HUDEP-2 (cell line): ENCODE measurements around the gene LRRTM4.
"Not testable (repeated sequence)": the region's sequence is repeated elsewhere in the genome, so short reads cannot be mapped to it uniquely, and the experiment has no call there.

Experiments
- DNase-seq, 76 experiments: peaks; one replicate each; lab custom pipeline; 2025; ENCODE audit not compliant: unreplicated experiment in 76 of 76; lab: John Stamatoyannopoulos, UW

LRRTM4 gene

DNA sequence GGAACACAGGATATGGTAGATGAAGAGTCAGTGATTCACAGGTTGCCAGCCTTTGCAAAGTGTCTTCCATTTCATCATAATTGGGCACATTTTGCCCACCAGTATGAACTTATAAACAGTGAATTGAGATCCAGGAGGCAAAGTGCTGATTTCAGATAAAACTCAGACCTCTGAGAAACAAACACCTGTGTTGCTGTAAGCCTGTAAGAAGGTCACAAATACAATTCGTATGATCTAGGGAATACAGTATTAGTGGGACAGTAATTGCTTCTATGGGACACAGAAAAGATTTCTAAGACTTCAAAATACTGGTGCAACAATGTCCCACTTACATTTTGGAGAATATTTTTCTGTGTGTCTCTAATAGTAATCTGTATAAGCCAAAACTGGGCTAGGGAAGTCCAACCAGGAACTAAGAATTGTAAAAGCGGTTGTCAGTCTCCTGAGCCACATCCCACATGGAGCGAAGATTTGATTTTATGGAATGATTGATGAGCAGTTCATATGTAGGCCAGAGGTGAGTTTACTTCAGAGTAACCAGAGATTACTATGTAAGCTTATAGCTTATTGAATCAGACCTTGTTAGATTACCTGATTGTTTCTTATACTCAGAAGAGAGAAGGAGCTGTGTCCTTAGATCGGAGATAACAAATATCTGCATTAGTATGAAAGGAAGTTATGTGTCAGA, 728.4 kb downstream of the LRRTM4 start:
- DNase-seq, result no peak

DNA sequence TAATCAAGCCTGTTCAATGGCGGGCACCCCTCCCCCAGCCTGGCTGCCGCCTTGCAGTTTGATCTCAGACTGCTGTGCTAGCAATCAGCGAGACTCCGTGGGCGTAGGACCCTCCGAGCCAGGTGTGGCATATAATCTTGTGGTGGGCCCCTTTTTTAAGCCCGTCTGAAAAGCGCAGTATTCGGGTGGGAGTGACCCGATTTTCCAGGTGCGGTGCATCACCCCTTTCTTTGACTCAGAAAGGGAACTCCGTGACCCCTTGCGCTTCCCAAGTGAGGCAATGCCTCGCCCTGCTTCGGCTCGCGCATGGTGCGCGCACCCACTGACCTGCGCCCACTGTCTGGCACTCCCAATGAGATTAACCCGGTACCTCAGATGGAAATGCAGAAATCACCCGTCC, 740.9 kb downstream of the LRRTM4 start:
- DNase-seq, result not testable (repeated sequence)

DNA sequence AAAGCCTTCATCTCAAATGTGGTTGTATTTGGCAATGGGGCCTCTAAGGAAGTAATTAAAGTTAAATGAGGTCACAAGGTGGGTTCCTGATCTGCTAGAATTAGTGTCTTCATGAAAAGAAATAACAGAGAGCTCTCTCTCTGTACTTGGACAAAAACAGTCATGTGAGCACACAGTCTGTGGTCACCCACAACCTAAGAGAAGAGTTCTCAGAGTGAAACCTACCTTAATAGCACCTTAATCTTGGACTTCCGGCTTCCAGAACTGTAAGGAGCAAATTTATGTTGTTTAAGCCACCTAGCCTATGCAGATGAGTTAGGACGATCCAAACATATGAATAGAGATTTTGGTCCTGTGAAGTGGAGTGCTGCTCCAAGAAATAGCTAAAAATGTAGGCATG, 758.9 kb downstream of the LRRTM4 start:
- DNase-seq, result no peak

DNA sequence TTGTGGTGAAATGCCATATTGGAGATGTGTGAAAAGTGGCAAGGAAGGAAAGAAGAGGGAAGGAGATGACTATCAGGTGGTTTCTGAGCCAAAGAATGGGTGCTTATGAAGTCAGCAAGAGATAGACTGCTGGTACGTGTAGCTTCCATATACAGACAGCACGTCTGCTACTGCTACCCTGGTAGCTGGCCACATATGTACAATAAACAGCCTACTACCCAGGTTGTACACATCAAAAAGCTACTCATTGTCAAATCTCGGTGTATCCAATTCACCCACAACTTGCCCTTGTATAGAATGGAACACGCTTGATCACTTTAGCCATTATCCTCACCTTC, 761.8 kb downstream of the LRRTM4 start:
- DNase-seq, result no peak

DNA sequence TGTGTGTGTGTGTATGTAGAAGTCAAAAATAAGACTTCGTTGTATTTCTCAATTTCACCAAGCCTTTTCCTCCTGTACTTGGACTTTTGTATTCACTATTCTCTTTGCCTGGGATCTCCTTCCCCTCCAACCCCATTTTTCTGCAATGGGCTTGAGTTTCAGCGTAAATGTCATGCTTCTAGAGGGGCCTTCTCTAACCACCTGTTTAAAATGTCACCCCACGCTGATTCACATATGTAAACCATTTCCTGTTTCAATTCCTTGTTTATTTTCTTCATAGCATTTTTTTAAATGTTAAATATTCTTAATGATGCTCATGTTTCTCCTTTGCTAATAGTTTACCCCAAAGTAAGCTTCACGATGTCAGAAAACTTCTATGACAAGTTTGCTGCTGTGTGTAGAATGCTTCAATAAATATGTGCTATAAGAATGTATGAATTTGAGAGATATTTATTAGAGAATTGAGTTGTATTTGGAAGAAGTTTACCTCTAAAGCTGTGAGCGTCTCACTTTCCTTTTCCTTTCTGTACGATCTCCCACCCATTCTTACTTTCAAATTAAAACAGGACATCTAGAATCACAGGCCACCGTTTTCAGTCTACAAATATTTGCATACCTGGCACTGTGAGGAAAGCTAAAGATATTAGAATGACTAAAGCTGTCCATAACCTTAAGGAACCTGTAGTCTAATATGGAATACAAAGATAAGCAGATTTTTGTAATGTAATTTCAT, 762.4 kb downstream of the LRRTM4 start:
- no peak for DNase-seq

DNA sequence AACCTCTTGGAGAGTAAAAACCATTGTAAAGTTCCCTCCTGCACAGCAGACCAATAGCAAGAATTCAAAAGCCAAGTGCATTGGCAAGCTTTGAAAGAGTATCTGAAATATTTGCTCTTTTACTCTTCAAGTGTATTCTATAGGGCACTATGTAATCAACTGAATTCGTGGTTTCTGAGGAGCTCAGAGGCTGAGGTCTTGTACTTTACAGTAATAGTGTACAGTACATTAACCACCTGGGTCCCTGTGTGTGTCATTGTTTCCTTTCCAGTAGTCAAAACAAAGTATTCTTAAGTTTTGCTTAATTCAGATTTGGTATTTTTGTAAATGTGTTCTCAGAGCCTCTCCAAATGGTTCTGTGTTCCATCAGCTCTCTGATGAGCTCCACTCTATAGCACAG, 769.7 kb downstream of the LRRTM4 start:
- DNase-seq, result no peak

DNA sequence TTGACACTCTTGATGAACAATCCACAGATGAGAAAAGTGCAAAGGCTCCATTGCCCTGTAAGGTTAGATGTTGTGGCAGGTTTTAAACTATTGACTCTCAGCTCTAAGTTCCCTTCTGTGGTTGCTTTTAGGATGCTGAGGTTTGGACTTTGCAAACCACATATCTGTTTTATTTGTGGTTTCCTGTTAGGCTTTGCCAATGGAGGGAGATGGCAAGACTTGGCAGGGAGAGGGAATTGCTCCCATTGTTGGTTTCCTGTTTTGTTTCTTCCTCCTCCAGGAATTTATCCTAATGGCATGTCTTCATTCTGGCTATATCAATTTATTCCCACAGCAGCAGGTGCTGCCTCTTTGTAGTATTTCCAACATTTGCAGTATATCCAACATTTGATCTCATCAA, 772.3 kb downstream of the LRRTM4 start:
- DNase-seq, result no peak

DNA sequence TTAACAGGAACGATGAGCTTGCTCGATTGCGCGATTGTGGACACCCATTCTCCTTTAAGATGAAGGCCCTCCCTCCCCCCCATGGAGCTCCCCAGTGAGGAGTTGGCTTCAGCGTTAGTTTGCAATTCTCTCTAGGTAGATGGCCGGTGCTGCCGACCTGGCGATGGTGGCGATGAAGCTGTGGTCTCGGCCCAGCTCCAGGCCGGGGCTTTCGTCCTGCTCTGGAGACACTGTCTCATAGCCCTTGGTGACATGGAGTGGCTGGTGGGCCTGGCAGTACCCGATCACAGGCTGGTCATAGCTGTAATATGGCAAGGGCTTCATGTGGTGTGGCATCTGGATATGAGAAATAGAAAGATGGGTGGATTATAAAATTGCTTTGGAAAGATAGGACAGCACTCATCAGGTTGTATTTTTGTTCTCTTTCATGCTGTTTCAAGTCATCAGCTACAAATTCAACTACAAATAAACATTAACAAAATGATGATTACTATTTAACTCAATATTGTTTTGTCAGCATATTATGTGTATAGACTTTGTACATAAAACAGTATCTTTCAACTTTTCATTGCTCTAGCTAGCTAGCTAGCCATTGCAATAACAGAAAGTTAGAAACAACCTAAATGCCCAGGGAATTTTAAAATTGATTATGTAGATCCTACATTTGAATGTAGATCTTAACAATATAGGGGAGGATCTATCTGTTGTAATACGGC, 773.4 kb downstream of the LRRTM4 start:
- no peak for DNase-seq

DNA sequence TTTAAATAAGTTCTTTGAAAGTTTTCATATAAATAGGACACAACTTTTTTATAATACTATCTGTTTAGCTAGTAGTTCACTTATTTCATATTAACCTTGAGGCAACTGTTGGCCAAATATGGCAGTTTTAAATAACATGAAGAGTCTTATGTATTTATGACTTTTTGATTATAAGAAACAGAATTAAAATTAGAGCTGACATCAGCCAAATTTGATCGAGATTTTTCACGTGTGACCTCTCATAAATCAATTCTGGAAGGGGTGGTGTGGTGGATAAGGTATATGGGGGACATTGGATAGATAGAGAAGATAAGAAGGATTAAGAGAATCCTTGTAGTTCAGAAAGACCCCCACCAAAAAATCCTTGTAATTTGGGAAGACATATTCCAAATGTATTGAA, 776.6 kb downstream of the LRRTM4 start:
- DNase-seq, result no peak

DNA sequence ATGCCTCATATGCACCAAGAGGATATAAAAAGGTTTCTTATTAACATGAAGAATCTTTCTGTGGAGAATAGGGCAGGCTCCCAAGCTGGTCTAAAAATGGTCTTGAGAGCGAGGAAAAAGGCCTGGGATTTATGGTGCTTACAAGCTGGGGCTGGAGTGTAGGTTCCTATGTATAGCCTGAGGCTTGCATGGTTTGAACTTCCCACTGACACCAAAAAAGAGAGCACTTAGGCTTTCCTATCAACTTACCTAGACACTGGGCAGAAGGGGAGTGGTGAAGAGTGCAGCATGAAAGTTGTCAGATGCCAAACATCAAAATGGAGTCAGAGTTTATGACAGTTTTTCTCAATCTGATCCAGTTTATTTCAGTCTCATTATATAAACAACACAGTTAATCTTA, 784.6 kb downstream of the LRRTM4 start:
- DNase-seq, result no peak

DNA sequence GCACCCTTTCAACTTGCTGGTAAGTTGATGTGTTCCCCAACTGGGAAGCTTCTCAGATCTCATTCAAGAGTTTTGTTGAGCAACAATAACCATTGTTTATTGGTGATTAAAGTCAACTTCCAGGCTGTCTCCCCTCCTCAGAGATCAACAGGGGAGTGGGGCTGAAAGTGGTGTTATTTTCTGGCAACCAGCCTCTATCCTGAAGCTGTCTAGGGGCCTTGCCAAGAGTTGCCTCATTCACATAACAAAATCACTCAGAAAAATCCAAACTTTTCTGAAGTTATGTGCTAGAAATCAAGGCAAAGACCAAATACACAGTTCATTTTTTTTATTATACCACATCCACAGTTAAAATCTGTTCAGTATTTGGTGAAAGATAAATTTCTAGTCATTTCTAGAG, 788.4 kb downstream of the LRRTM4 start:
- no peak for DNase-seq

DNA sequence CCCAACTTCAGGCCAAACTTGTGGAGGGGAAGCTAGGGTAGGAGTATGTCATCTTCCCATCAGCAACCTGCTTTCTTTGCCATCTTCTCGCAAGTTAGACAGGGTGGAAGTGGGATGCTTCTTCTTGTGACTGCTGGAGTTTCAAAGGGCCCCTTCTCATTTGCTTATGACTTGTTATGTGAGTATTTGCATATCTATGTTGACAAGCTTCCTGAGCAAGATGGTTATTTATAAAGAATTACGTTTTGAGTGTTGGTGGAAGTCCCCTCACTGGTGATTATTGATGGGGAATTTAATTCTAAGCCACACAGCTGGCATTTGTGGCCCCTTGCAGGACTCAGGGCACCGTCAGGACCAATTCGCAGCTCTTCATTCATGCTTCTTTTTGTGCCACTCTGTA, 791.0 kb downstream of the LRRTM4 start:
- no peak for DNase-seq

DNA sequence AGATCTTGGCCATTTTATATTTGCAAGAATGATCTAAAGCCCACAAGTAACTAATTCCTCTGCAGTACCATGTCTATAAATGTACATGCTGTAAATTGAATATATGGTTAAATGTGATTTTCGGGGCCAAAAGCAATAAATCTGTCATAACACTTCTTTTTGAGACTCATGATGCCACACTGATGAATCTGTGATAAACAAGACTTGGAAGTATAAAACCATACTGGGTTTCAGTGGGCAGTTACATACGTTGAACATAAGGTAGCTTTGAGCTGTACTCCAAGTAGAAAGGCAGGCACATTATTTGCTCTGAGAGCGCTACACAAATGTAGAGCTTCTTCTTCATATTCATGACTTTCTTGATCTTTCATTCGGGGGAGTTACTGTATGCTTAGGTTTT, 792.2 kb downstream of the LRRTM4 start:
- DNase-seq, result no peak

DNA sequence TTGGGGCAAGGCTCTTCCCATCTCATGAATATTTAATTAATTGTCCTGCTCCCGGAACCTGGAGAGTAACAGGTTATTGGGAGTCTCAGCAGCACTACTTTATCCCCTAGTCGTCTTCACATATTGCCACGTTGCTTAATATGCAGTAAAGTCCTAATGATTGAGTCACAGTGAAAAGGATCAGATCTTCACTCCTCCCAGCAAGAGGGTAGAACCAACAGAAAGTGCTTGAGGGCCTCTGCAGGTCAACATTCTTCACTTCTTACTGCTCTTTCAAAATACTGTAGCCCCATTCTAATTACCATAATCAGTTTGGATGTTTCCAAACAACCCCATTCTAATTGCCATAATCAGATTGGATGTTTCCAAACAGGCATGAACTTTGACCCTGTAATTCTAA, 801.0 kb downstream of the LRRTM4 start:
- no peak for DNase-seq

DNA sequence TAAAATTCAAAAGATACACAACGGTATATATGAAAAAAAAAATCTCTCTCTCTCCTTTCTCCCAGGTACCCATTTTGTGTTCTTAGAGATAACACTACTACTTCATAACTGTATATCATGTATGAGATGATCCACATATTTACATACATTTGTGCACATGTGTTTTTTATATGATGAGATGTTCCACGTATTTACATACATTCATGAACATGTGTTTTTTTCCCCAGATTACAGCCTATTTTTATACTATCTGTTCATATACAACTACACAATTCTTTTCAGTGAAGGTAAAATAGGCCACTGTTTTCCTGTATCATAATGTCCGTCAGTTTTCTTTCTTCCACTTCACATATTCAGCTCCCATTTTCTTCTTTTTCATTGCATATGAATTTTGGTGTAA, 808.9 kb downstream of the LRRTM4 start:
- DNase-seq, result no peak

DNA sequence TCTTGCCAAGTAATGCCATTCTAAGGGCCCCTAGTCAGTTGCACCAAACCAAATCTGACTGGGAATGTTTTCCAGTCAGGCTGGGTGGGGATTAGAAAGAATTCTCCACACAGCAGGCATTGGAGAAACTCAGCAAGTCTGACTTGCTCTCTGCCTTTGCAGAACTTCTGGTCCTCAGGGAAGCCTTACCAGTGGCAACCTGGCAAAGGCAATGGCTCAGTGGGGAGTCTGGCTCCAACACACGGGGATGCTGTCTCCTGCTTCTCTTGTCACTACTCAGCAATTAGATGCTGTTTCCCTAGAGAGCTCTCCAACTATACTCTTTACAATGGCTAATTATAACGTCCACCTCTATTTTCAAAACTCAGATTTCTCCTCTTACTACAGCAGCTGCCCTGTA, 810.7 kb downstream of the LRRTM4 start:
- no peak for DNase-seq

DNA sequence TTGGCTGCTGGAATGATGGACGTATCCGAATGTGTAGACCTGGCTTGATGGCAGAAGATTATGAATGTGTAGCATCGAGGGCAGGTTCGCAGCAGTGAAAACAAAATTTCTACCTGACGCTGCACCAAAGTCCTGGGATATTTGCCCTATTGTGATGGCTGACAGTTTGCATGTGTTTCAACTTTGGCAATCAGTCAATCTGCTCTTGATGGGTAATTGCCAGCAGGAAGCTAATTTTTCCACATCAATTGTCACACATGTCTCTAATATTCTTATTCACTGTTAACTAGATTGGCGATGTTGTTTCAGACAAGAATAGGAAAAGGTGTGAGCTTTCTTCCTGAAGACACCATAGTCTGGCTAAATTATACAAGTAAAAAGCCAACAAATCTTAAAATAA, 821.3 kb downstream of the LRRTM4 start:
- no peak for DNase-seq

DNA sequence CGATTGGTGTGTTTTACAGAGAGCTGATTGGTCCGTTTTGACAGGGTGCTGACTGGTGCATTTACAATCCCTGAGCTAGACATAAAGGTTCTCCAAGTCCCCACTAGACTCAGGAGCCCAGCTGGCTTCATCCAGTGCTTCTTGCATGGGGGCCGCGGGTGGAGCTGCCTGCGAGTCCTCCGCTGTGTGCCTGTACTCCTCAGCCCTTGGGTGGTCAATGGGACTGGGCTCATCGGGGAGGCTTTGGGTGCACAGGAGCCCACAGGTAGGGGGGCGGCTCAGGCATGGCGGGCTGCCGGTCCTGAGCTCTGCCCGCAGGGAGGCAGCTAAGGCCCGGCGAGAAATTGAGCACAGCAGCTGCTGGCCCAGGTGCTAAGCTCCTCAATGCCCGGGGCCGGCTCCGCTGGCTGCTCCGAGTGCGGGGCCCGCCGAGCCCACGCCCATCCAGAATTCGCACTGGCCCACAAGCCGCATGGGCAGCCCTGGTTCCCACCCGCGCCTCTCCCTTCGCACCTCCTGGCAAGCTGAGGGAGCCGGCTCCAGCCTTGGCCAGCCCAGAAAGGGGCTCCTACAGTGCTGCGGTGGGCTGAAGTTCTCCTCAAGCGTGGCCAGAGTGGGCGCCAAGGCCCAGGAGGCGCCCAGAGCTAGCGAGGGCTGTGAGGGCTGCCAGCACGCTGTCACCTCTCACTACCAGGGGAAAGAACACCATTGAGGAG, 824.0 kb downstream of the LRRTM4 start:
- not testable (repeated sequence) for DNase-seq
